K562 (cell line): ENCODE data around the gene CLCA1. TPM values are rescaled to one million over a fixed set of nuclear protein-coding genes. Genes with fewer than 3 reads are reported as not detected.
A peak's percentile ranks its signal among the peaks of the same experiment; 100 is the strongest.

ENCODE experiments used
- ATAC-seq: fragments of 200-7000 bp; cut with Tn5 transposase; 3 replicates; pipeline ENCODE4 v1.9.1; 2020; ENCODE audit warnings: moderate library complexity
- BruUV-seq: library from RNA; stranded (reverse); fragments of 400-500 nt; replicated peaks from 2 replicates; lab custom pipeline; 2021; lab: Mats Ljungman, UMichigan
- CTCF ChIA-PET: fragments of 300-600 bp; formaldehyde crosslinking; extraction: SDS; loops from one replicate; lab custom pipeline; 2021; ENCODE audit warnings: low intra/inter-chr PET ratio; lab: Yijun Ruan, JAX
- POLR2A ChIA-PET: fragments of 300-600, 350-650 bp; sonication (Branson Sonifier 250); formaldehyde crosslinking; extraction: SDS; loops from one replicate; lab custom pipeline; 2021; ENCODE audit warnings: antibody characterized with exemption, inconsistent platforms; lab: Yijun Ruan, JAX
- DNase-seq, 4 experiments: peaks; one replicate each; pipeline versions ENCODE4 v3.0.0 to v3.0.0-alpha.2; 2011 to 2018; ENCODE audit warnings: low spot score in 3 of 4, mixed read lengths in 3 of 4; ENCODE audit errors: extremely low read depth in 1 of 4
- FAIRE-seq: peaks from 2 replicates; lab custom pipeline; 2011; peaks lifted over from hg19 to GRCh38; lab: Jason Lieb, UNC
- H2AFZ ChIP-seq: 2 replicates; pipeline ENCODE4 v1.6.0; 2011; ENCODE audit warnings: low read depth, low read length, control low read depth, inconsistent platforms
- H3K27ac ChIP-seq: fragments of 200-600 bp; 3 replicates; pipeline ENCODE4 v1.8.0; 2011; ENCODE audit warnings: low read depth, mild to moderate bottlenecking, control low read depth, inconsistent platforms, low read length, moderate library complexity, mixed read lengths; ENCODE audit errors: extremely low read depth
- H3K27me3 ChIP-seq, 2 experiments: fragments of 300-600 bp in 1 of 2; 2 replicates in 1 of 2; 3 replicates in 1 of 2; pipeline versions ENCODE4 v1.6.0 to v1.8.0; 2011; ENCODE audit warnings: inconsistent platforms in 2 of 2, low read length in 2 of 2, mild to moderate bottlenecking in 1 of 2, mixed read lengths in 1 of 2, moderate library complexity in 1 of 2; ENCODE audit not compliant: control insufficient read depth in 2 of 2, insufficient read depth in 2 of 2
- H3K36me3 ChIP-seq: fragments of 300-600 bp; 3 replicates; pipeline ENCODE4 v1.8.0; 2011; ENCODE audit warnings: mild to moderate bottlenecking, low read length, inconsistent platforms; ENCODE audit not compliant: control insufficient read depth, insufficient read depth
- H3K4me1 ChIP-seq, 2 experiments: fragments of 200-600 bp in 1 of 2; replicated peaks in 1 of 2; 2 replicates in 1 of 2; 3 replicates in 1 of 2; pipeline versions ENCODE4 v1.5.1 to v1.8.0; 2011; ENCODE audit warnings: inconsistent platforms in 2 of 2, low read length in 2 of 2, mild to moderate bottlenecking in 1 of 2, mixed read lengths in 1 of 2, moderate library complexity in 1 of 2; ENCODE audit not compliant: control insufficient read depth in 2 of 2, insufficient read depth in 2 of 2
- H3K4me2 ChIP-seq: 2 replicates; pipeline ENCODE4 v1.6.1; 2011; ENCODE audit warnings: low read length, control low read depth, inconsistent platforms, mixed read lengths; ENCODE audit not compliant: insufficient read depth
- H3K4me3 ChIP-seq: fragments of 200-600 bp; sonication (generic), shearing (Covaris generic); 2 replicates; pipeline ENCODE4 v1.5.1; 2016; ENCODE audit warnings: control low read depth, inconsistent platforms
- H3K79me2 ChIP-seq: fragments of 200-600 bp; 3 replicates; pipeline ENCODE4 v1.8.0; 2011; ENCODE audit warnings: low read length, inconsistent platforms; ENCODE audit not compliant: control insufficient read depth, insufficient read depth
- H3K9ac ChIP-seq, 2 experiments: 2 replicates each; pipeline versions ENCODE4 v1.6.0 to v1.6.1; 2011; ENCODE audit warnings: low read depth in 2 of 2, low read length in 2 of 2, control low read depth in 1 of 2, inconsistent platforms in 1 of 2, mild to moderate bottlenecking in 1 of 2, mixed read lengths in 1 of 2; ENCODE audit not compliant: insufficient read depth in 1 of 2
- H3K9me1 ChIP-seq: one replicate; pipeline ENCODE4 v1.6.0; 2011; ENCODE audit warnings: inconsistent platforms, mild to moderate bottlenecking, low read length, moderate library complexity; ENCODE audit not compliant: control insufficient read depth, insufficient read depth
- H3K9me3 ChIP-seq: replicated peaks from 2 replicates; pipeline ENCODE4 v1.5.1; 2011; ENCODE audit warnings: low read depth, low read length, inconsistent platforms; ENCODE audit not compliant: control insufficient read depth, insufficient read depth
- H4K20me1 ChIP-seq: replicated peaks from 2 replicates; pipeline ENCODE4 v1.6.1; 2011; ENCODE audit warnings: low read length, inconsistent platforms, mixed read lengths; ENCODE audit not compliant: control insufficient read depth, insufficient read depth
- ATF3 ChIP-seq, 2 experiments: fragments of 450-650 bp in 1 of 2; sonication (generic) in 1 of 2; formaldehyde crosslinking in 1 of 2; IDR thresholded peaks in 1 of 2; conservative IDR thresholded peaks in 1 of 2; 2 replicates each; pipeline versions ENCODE4 v1.6.1 to v1.8.1; 2016 to 2023; ENCODE audit warnings: mild to moderate bottlenecking in 2 of 2, moderate library complexity in 2 of 2, inconsistent platforms in 1 of 2, missing genetic modification reagents in 1 of 2
- E4F1 ChIP-seq: fragments of 250-450 bp; sonication (Bioruptor Pico); IDR thresholded peaks from 2 replicates; pipeline ENCODE4 v1.5.0; 2021; ENCODE audit warnings: mild to moderate bottlenecking, borderline replicate concordance
- ELF4 ChIP-seq: fragments of 450-650 bp; formaldehyde crosslinking; IDR thresholded peaks from 2 replicates; pipeline ENCODE4 v1.4.0; 2022; ENCODE audit warnings: missing genetic modification characterization
- RERE ChIP-seq: sonication (generic); formaldehyde crosslinking; IDR thresholded peaks from 2 replicates; pipeline ENCODE4 v1.8.0; 2023; ENCODE audit warnings: missing genetic modification reagents, mild to moderate bottlenecking, borderline replicate concordance
- SRSF3 ChIP-seq: fragments of 200-400 bp; formaldehyde crosslinking; IDR thresholded peaks from 2 replicates; pipeline ENCODE4 v1.6.1; 2016; ENCODE audit warnings: mild to moderate bottlenecking, low read length, moderate library complexity; ENCODE audit not compliant: insufficient read depth
- ZC3H8 ChIP-seq: fragments of 450-650 bp; IDR thresholded peaks from 2 replicates; pipeline ENCODE4 v1.6.1; 2017
- ZNF518B ChIP-seq: fragments of 250-450 bp; sonication (Bioruptor Pico); IDR thresholded peaks from 2 replicates; pipeline ENCODE4 v1.5.0; 2021; ENCODE audit warnings: mild to moderate bottlenecking, moderate library complexity
- WGBS: fragments of 100-300 bp; shearing (Covaris generic); methylation state at CpG from one replicate; pipeline ENCODE4 v1.1.6; 2016; ENCODE audit warnings: low coverage, mixed read lengths; ENCODE audit not compliant: insufficient coverage; ENCODE audit errors: missing lambda C conversion rate; 5-methylcytosine and 5-hydroxymethylcytosine counted together
- in situ Hi-C: fragments of 300-500 bp; cut with MboI; formaldehyde crosslinking; loops from 4 replicates; pipeline ENCODE4 v1.15.0; 2018; ENCODE audit warnings: inconsistent platforms, mixed read lengths
- intact Hi-C: fragments of 100-400 bp; cut with micrococcal nuclease; formaldehyde crosslinking; loops from 2 replicates; pipeline ENCODE4 v1.14.2; 2022
- polyA plus RNA-seq, 8 experiments: library from polyadenylated mRNA; depleted of rRNA in 4 of 8; stranded (reverse) in 5 of 8; unstranded in 3 of 8; fragments of >200 nt; fragmentation: Nextera tagmentation in 2 of 8; fragmentation: Illumina TruSeq in 1 of 8; extraction: Ambion mirVana in 2 of 8; extraction: Trizol in 1 of 8; gene quantifications; 2 replicates each; pipeline versions ENCODE4 v1.2.1 to v1.2.3, GENCODE V29; 2011 to 2014; ENCODE audit warnings: inconsistent platforms in 1 of 8, missing spikeins in 1 of 8
- total RNA-seq, 7 experiments: library from RNA; depleted of rRNA in 6 of 7; stranded (reverse); fragments of >200 nt in 6 of 7; fragmentation: Illumina TruSeq in 2 of 7; extraction: Trizol in 2 of 7; gene quantifications; 2 replicates each; pipeline versions ENCODE4 v1.2.1 to v1.2.3, GENCODE V29; 2011 to 2021; ENCODE audit warnings: low replicate concordance in 1 of 7

CLCA1 gene
- total and polyA plus RNA-seq, 9 of the 15 experiments (the other 6 are each of a cell fraction or from before 2014, with no cell fraction given), result 0.03 to 0.08 (median 0.04) TPM; not detected in 6

GRCh38 chr1:86481966-86482365, 13.2 kb downstream of the CLCA1 start:
- CTCF ChIA-PET, result interaction anchor here (0.6 kb wide), 1 partner anchor 941 kb away, joined by 3 read pairs; no protein-coding TSS in a partner anchor
- 8% methylated on average over 4 of the region's 4 CpGs for WGBS
- POLR2A ChIA-PET, result no interaction called here

More at GRCh38 chr1:86481966-86482365, 13.2 kb downstream of the CLCA1 start:
- no peak overlapping the region for H3K4me2 ChIP-seq
- H3K4me3 ChIP-seq, result no peak overlapping the region
- no TSS peak for BruUV-seq
- H4K20me1 ChIP-seq, result no peaks in the 10 kb centered on the region
- no peaks in the 10 kb centered on the region for H3K9me3 ChIP-seq
- FAIRE-seq, result no peak
- no peaks in the 10 kb centered on the region; a peak in 1 of 5 replicates for H3K4me1 ChIP-seq
- H3K9me1 ChIP-seq, result no peaks in the 10 kb centered on the region
- H3K27me3 ChIP-seq, result peaks cover 0 to 4% of the 10 kb centered on the region in 2 experiments; a peak in 1 of 5 replicates
- no peaks in the 10 kb centered on the region for H3K79me2 ChIP-seq
- no peak overlapping the region for H2AFZ ChIP-seq
- H3K27ac ChIP-seq, result no peak overlapping the region
- DNase-seq, result no peak
- no peaks in the 10 kb centered on the region for H3K36me3 ChIP-seq
- TF ChIP-seq E4F1, result no peak
- TF ChIP-seq ELF4 (CRISPR knock-in tag), result no peak
- peak; percentile 13; the same call in 1 of the 2 replicates for TF ChIP-seq ATF3 (IDR thresholded peaks at IDR 0.05)
- no peak for TF ChIP-seq ATF3 (CRISPR knock-in tag; conservative IDR thresholded peaks at IDR 0.05)
- no peak for TF ChIP-seq RERE (CRISPR knock-in tag)
- no peak for TF ChIP-seq SRSF3
- TF ChIP-seq ZNF518B (CRISPR knock-in tag), result no peak
- TF ChIP-seq ZC3H8, result no peak
- no peak overlapping the region for H3K9ac ChIP-seq
- intact Hi-C loops (no loop called here), in situ Hi-C loops (no loop called here)
- no peak for ATAC-seq
